CD4-positive, alpha-beta T cell (primary cell): Measurements from ENCODE around the gene RANBP3L. TPM values are rescaled to one million over a fixed set of nuclear protein-coding genes. Genes with fewer than 3 reads are reported as not detected.

ENCODE experiments used
- ATAC-seq: fragments of 200-7000 bp; cut with Tn5 transposase; one replicate; pipeline ENCODE4 v1.10.0; 2022; ENCODE audit warnings: mild to moderate bottlenecking; ENCODE audit not compliant: poor library complexity
- CTCF ChIA-PET: fragments of 350-600 bp; sonication (Branson Sonifier 250); formaldehyde crosslinking; loops from one replicate; lab custom pipeline; 2021; ENCODE audit warnings: antibody characterized with exemption, inconsistent platforms; lab: Charles Lee
- POLR2A ChIA-PET: fragments of 350-600 bp; sonication (Branson Sonifier 250); formaldehyde crosslinking; loops from one replicate; lab custom pipeline; 2021; ENCODE audit warnings: antibody characterized with exemption, inconsistent platforms; lab: Charles Lee
- DNase-seq, 14 experiments: peaks; one replicate each; pipeline ENCODE4 v3.0.0-alpha.2; 2013 to 2020; ENCODE audit warnings: mixed read lengths in 2 of 14
- H3K27ac ChIP-seq, 2 donors: one replicate each; pipeline versions ENCODE4 v1.5.1 to v1.7.0; 2013; ENCODE audit warnings: low read length in 2 of 2, low read depth in 1 of 2, mild to moderate bottlenecking in 1 of 2
- H3K27me3 ChIP-seq, 2 experiments: 1 replicate in 1 of 2; 2 replicates in 1 of 2; pipeline versions ENCODE4 v1.6.1 to v1.7.0; 2013; ENCODE audit warnings: low read length in 2 of 2, control low read depth in 1 of 2, mild to moderate bottlenecking in 1 of 2, moderate library complexity in 1 of 2; ENCODE audit not compliant: insufficient read depth in 2 of 2, control insufficient read depth in 1 of 2
- H3K36me3 ChIP-seq: one replicate; pipeline ENCODE4 v1.6.1; 2013; ENCODE audit warnings: low read length, control low read depth; ENCODE audit not compliant: insufficient read depth
- H3K4me1 ChIP-seq: one replicate; pipeline ENCODE4 v1.6.1; 2013; ENCODE audit warnings: low read length, control low read depth; ENCODE audit not compliant: insufficient read depth
- H3K4me3 ChIP-seq: one replicate; pipeline ENCODE4 v1.5.1; 2013; ENCODE audit warnings: mild to moderate bottlenecking, low read length, moderate library complexity
- H3K9me3 ChIP-seq, 2 experiments: 1 replicate in 1 of 2; 2 replicates in 1 of 2; pipeline versions ENCODE4 v1.6.1 to v1.7.0; 2013; ENCODE audit warnings: low read length in 2 of 2, mild to moderate bottlenecking in 2 of 2, control low read depth in 1 of 2, moderate library complexity in 1 of 2; ENCODE audit not compliant: control insufficient read depth in 1 of 2, insufficient read depth in 1 of 2
- H3K27ac Mint-ChIP-seq: one replicate; pipeline ENCODE4 v1.8.0; 2020; ENCODE audit warnings: mixed read lengths
- H3K27me3 Mint-ChIP-seq: one replicate; pipeline ENCODE4 v1.8.0; 2021; ENCODE audit warnings: mixed read lengths
- H3K36me3 Mint-ChIP-seq: one replicate; pipeline ENCODE4 v1.8.0; 2021; ENCODE audit warnings: low read depth, mixed read lengths
- H3K4me1 Mint-ChIP-seq: one replicate; pipeline ENCODE4 v1.8.0; 2021; ENCODE audit warnings: low read depth, mixed read lengths
- H3K4me3 Mint-ChIP-seq: one replicate; pipeline ENCODE4 v1.8.0; 2020; ENCODE audit warnings: mild to moderate bottlenecking, mixed read lengths
- H3K9me3 Mint-ChIP-seq: one replicate; pipeline ENCODE4 v1.8.0; 2020; ENCODE audit warnings: mixed read lengths
- CTCF ChIP-seq: fragments of 200-600 bp; IDR thresholded peaks from one replicate; pipeline ENCODE4 v1.8.0; 2022; ENCODE audit warnings: antibody characterized with exemption, mild to moderate bottlenecking
- intact Hi-C, 2 experiments: fragments of 100-400 bp; cut with DNase I in 1 of 2; cut with micrococcal nuclease in 1 of 2; formaldehyde crosslinking; loops; one replicate each; pipeline versions ENCODE4 v1.15.1 to v1.9.0; 2023 to 2025; cut with DNase I, micrococcal nuclease
- total RNA-seq, 174 experiments: library from RNA in 2 of 174; stranded (reverse) in 2 of 174; gene quantifications; one replicate each; pipeline ENCODE4 v1.2.3 and lab custom pipeline; 2021 to 2026

RANBP3L gene
- total RNA-seq, 2 experiments from 2014 or later, result not detected

GRCh38 chr5:36205329-36205728, 96.4 kb downstream of the RANBP3L start:
- no peaks in the 10 kb centered on the region for H3K4me1 ChIP-seq
- Mint-ChIP-seq H3K9me3 (no peaks in the 10 kb centered on the region), H3K4me1 (no peaks in the 10 kb centered on the region), H3K27ac (no peak overlapping the region), H3K27me3 (no peaks in the 10 kb centered on the region), H3K36me3 (peaks cover 69% of the 10 kb centered on the region), H3K4me3 (no peak overlapping the region)
- intact Hi-C loops, result no loop called here
- no peak overlapping the region for H3K4me3 ChIP-seq
- no peaks in the 10 kb centered on the region for H3K27me3 ChIP-seq
- peaks cover 27% of the 10 kb centered on the region for H3K36me3 ChIP-seq
- H3K9me3 ChIP-seq, result no peaks in the 10 kb centered on the region
- no peak for TF ChIP-seq CTCF
- ChIA-PET CTCF (interaction anchor here (0.5 kb wide), 1 partner anchor 85 kb away, joined by 4 read pairs; no protein-coding TSS in a partner anchor), POLR2A (interaction anchor here (0.5 kb wide), 1 partner anchor 23 kb away, joined by 4 read pairs; no protein-coding TSS in a partner anchor)
- no peak for DNase-seq
- H3K27ac ChIP-seq, result no peak overlapping the region
- ATAC-seq, result no peak

GRCh38 chr5:36202521-36202961, 99.2 kb downstream of the RANBP3L start:
- Histone ChIP-seq H3K9me3 (no peaks in the 10 kb centered on the region), H3K36me3 (peaks cover 42% of the 10 kb centered on the region), H3K4me3 (no peak overlapping the region), H3K4me1 (no peaks in the 10 kb centered on the region), H3K27ac (no peak overlapping the region), H3K27me3 (no peaks in the 10 kb centered on the region)
- Mint-ChIP-seq H3K9me3 (no peaks in the 10 kb centered on the region), H3K4me1 (no peaks in the 10 kb centered on the region), H3K36me3 (peaks cover 72% of the 10 kb centered on the region), H3K27me3 (no peaks in the 10 kb centered on the region), H3K4me3 (no peak overlapping the region), H3K27ac (no peak overlapping the region)
- no peak for ATAC-seq
- ChIA-PET CTCF (no interaction called here), POLR2A (no interaction called here)
- no peak for DNase-seq
- TF ChIP-seq CTCF, result no peak
- intact Hi-C loops, result no loop called here

GRCh38 chr5:36200513-36200912, 101.2 kb downstream of the RANBP3L start:
- CTCF ChIA-PET, result no interaction called here
- no peak overlapping the region for H3K27ac ChIP-seq
- peaks cover 73% of the 10 kb centered on the region for H3K36me3 Mint-ChIP-seq
- H3K27me3 Mint-ChIP-seq, result no peaks in the 10 kb centered on the region
- no peak overlapping the region for H3K4me3 ChIP-seq
- DNase-seq (no peak), ATAC-seq (no peak)
- no peaks in the 10 kb centered on the region for H3K9me3 Mint-ChIP-seq
- H3K4me1 ChIP-seq, result no peaks in the 10 kb centered on the region
- intact Hi-C loops, result no loop called here
- no peak overlapping the region for H3K4me3 Mint-ChIP-seq
- H3K27ac Mint-ChIP-seq, result no peak overlapping the region
- no peaks in the 10 kb centered on the region for H3K27me3 ChIP-seq
- no peak for TF ChIP-seq CTCF
- H3K36me3 ChIP-seq, result peaks cover 36% of the 10 kb centered on the region
- H3K4me1 Mint-ChIP-seq, result no peaks in the 10 kb centered on the region
- H3K9me3 ChIP-seq, result no peaks in the 10 kb centered on the region
- POLR2A ChIA-PET, result no interaction called here
